NB4 (cell line): Measurements from ENCODE around the gene PPM1B.
"Not testable (repeated sequence)": the region's sequence is repeated elsewhere in the genome, so short reads cannot be mapped to it uniquely, and the experiment has no call there.

ENCODE experiments used
- CTCF ChIP-seq: IDR thresholded peaks from one replicate; pipeline ENCODE4 v1.5.1; 2012; ENCODE audit warnings: low read depth, low read length
- MYC ChIP-seq: IDR thresholded peaks from 2 replicates; pipeline ENCODE4 v1.6.1; 2011; ENCODE audit warnings: low read depth, low read length

- not testable (repeated sequence) for TF ChIP-seq CTCF, MYC
Measured at GRCh38 chr2:44207648-44208047, 39.0 kb downstream of the PPM1B start.
